Osteoblast (primary cell): ENCODE measurements around the gene IZUMO4. TPM values are rescaled to one million over a fixed set of nuclear protein-coding genes. Genes with fewer than 3 reads are reported as not detected.

Source experiments
- DNase-seq: peaks from one replicate; pipeline ENCODE4 v3.0.0; 2011; ENCODE audit warnings: low spot score, mixed read lengths; ENCODE audit not compliant: insufficient read length; ENCODE audit errors: missing footprints
- H2AFZ ChIP-seq: 2 replicates; pipeline ENCODE4 v1.6.0; 2011; ENCODE audit warnings: mild to moderate bottlenecking, low read length
- H3K27ac ChIP-seq: 2 replicates; pipeline ENCODE4 v1.5.1; 2011; ENCODE audit warnings: mild to moderate bottlenecking, low read depth, low read length, moderate library complexity
- H3K27me3 ChIP-seq: 2 replicates; pipeline ENCODE4 v1.6.0; 2012; ENCODE audit warnings: mild to moderate bottlenecking, control low read depth, inconsistent platforms, low read length, moderate library complexity; ENCODE audit not compliant: insufficient read depth
- H3K36me3 ChIP-seq: 2 replicates; pipeline ENCODE4 v1.5.1; 2011; ENCODE audit warnings: mild to moderate bottlenecking, low read length, control low read depth, moderate library complexity; ENCODE audit not compliant: insufficient read depth
- H3K4me1 ChIP-seq: 2 replicates; pipeline ENCODE4 v1.5.1; 2011; ENCODE audit warnings: mild to moderate bottlenecking, low read length, control low read depth, moderate library complexity; ENCODE audit not compliant: insufficient read depth
- H3K4me2 ChIP-seq: 2 replicates; pipeline ENCODE4 v1.6.0; 2011; ENCODE audit warnings: mild to moderate bottlenecking, low read length; ENCODE audit not compliant: insufficient read depth
- H3K4me3 ChIP-seq: fragments of 200-600 bp; sonication (generic); 3 replicates; pipeline ENCODE4 v1.5.1; 2012; ENCODE audit warnings: mild to moderate bottlenecking, low read length, inconsistent platforms; ENCODE audit not compliant: insufficient read depth
- H3K79me2 ChIP-seq: 2 replicates; pipeline ENCODE4 v1.6.0; 2012; ENCODE audit warnings: mild to moderate bottlenecking, low read length, control low read depth, inconsistent platforms; ENCODE audit not compliant: insufficient read depth
- H3K9me3 ChIP-seq: 2 replicates; pipeline ENCODE4 v1.5.1; 2011; ENCODE audit warnings: low read depth, low read length, control low read depth
- H4K20me1 ChIP-seq: 2 replicates; pipeline ENCODE4 v1.6.0; 2012; ENCODE audit warnings: mild to moderate bottlenecking, low read length, control low read depth; ENCODE audit not compliant: insufficient read depth
- CTCF ChIP-seq: IDR thresholded peaks from 2 replicates; pipeline ENCODE4 v1.5.1; 2011; ENCODE audit warnings: mild to moderate bottlenecking, low read depth, low read length, moderate library complexity; ENCODE audit errors: extremely low read depth
- total RNA-seq: library from RNA; depleted of rRNA; stranded (reverse); fragments of >200 nt; gene quantifications from 2 replicates; pipeline ENCODE4 v1.2.3, GENCODE V29; 2012

Gene IZUMO4
- total RNA-seq, 1 donor, result 0.36 TPM

DNA sequence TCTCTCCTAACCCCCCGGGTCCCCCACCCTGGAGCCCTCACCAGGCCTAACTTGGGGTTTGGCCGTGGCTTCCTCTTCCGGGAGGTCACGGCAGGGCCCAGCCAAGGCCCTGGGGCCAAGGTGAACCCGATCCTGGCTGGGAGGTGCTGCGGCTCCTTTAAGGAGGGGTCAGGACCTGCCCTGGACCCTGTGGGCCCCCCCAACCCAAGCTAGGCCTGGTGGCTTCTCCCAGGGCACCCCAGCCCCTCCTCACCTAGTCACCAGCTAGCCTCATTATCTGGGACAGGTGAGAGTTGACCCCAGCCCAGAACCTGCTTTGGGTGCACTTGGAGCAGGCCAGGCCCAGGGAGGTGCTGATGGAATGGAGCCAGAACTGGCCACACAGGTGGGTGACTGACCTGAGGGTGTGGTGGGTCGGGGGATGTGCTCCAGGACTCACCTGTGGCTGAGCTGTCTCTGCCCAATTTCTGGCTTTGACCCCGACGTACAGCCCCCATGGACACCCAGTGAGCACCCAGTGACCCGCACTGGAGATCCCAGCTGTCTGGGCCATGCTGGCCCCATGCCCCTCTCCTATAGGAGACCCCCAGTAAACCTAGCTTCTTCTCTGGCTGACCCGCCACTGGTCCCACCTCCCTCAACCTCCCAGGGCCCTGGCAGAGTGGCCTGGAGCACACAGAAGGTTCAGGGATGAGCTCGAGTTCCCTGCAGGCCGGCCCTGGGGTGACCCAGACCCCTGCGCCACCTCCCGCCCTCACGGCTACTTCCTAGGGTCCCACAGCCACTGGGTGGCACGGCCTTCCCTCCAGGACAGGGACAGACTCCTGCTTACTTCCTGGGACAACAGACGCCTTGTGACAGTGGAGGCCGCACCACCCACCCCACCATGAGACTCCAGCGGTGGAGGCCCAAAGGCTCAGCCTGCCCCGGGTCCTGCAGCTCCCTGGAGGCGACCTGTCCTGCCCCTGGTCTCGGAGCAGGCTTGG is 38.9 kb upstream of the IZUMO4 start:
- H3K4me3 ChIP-seq, result no peak overlapping the region
- H3K4me2 ChIP-seq, result no peak overlapping the region
- H3K36me3 ChIP-seq, result no peaks in the 10 kb centered on the region
- no peaks in the 10 kb centered on the region for H3K9me3 ChIP-seq
- no peak for TF ChIP-seq CTCF
- no peak overlapping the region for H3K27ac ChIP-seq
- no peaks in the 10 kb centered on the region for H3K27me3 ChIP-seq
- no peaks in the 10 kb centered on the region for H3K79me2 ChIP-seq
- peak; percentile 58 for DNase-seq
- no peak overlapping the region for H2AFZ ChIP-seq
- H4K20me1 ChIP-seq, result no peaks in the 10 kb centered on the region
- peaks cover 34% of the 10 kb centered on the region for H3K4me1 ChIP-seq

- H3K27me3 ChIP-seq, result no peaks in the 10 kb centered on the region
- H3K4me2 ChIP-seq, result no peak overlapping the region
- no peaks in the 10 kb centered on the region for H3K9me3 ChIP-seq
- no peaks in the 10 kb centered on the region for H3K36me3 ChIP-seq
- DNase-seq, result peak; percentile 52
- H4K20me1 ChIP-seq, result no peaks in the 10 kb centered on the region
- peaks cover 34% of the 10 kb centered on the region for H3K4me1 ChIP-seq
- TF ChIP-seq CTCF, result no peak
- H3K79me2 ChIP-seq, result no peaks in the 10 kb centered on the region
- no peak overlapping the region for H2AFZ ChIP-seq
- H3K4me3 ChIP-seq, result no peak overlapping the region
- H3K27ac ChIP-seq, result peak overlapping the region; percentile 96
Observed at GRCh38 chr19:2058570-2059421, 37.9 kb upstream of the IZUMO4 start.

GRCh38 chr19:2059422-2060201 is 37.1 kb upstream of the IZUMO4 start:
- Histone ChIP-seq H3K36me3 (no peaks in the 10 kb centered on the region), H3K9me3 (no peaks in the 10 kb centered on the region), H4K20me1 (no peaks in the 10 kb centered on the region), H3K27ac (peak overlapping the region; percentile 96), H3K4me1 (peaks cover 34% of the 10 kb centered on the region), H3K4me3 (peak overlapping the region; percentile 35), H3K4me2 (peak overlapping the region; percentile 93), H3K27me3 (no peaks in the 10 kb centered on the region), H2AFZ (peak overlapping the region; percentile 90), H3K79me2 (no peaks in the 10 kb centered on the region)
- peak; percentile 94 for DNase-seq
- no peak for TF ChIP-seq CTCF
